ENCODE measurements around the gene OR5AU1. TPM values are rescaled to one million over a fixed set of nuclear protein-coding genes. Genes with fewer than 3 reads are reported as not detected.

Gene OR5AU1
- not detected in 2 replicates for total RNA-seq
- polyA plus RNA-seq: not detected in 2 replicates

DNA sequence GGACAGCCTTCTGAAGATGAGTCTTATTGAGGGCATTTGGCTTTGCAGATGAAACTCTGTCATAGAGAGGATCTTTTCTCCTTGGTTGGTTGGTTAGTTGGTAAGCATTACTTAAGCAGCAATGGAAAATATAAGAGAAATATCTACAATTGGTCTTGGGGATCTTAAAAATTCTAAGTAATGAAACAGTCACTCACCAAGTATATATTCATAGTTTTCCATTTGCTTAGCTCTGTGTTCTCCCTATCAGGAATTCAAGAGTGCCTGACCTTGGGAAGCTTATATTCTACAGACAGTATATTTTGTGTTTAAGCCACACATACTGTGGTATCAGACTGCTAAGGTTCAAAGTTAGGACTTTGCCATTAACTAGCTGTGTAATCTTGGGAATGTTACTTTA, at the start of gene OR5AU1:
TSS of gene OR5AU1 (minus strand) at position 101 of the 400 bp plus-strand sequence. CDS start 191 bp downstream, outside the sequence.
- H3K27ac ChIP-seq: no peak within 1 kb of the TSS
- no peak for TF ChIP-seq EZH2 (IDR thresholded peaks at IDR 0.05; ENCODE audit: borderline replicate concordance)
- TF ChIP-seq, protein P1, sequence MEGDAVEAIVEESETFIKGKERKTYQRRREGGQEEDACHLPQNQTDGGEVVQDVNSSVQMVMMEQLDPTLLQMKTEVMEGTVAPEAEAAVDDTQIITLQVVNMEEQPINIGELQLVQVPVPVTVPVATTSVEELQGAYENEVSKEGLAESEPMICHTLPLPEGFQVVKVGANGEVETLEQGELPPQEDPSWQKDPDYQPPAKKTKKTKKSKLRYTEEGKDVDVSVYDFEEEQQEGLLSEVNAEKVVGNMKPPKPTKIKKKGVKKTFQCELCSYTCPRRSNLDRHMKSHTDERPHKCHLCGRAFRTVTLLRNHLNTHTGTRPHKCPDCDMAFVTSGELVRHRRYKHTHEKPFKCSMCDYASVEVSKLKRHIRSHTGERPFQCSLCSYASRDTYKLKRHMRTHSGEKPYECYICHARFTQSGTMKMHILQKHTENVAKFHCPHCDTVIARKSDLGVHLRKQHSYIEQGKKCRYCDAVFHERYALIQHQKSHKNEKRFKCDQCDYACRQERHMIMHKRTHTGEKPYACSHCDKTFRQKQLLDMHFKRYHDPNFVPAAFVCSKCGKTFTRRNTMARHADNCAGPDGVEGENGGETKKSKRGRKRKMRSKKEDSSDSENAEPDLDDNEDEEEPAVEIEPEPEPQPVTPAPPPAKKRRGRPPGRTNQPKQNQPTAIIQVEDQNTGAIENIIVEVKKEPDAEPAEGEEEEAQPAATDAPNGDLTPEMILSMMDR (IDR thresholded peaks at IDR 0.05; ENCODE audit: poor library complexity): no peak
- no peak for TF ChIP-seq EZH2phosphoT487 (IDR thresholded peaks at IDR 0.05; ENCODE audit: low read depth, severe bottlenecking, unreplicated experiment)

DNA sequence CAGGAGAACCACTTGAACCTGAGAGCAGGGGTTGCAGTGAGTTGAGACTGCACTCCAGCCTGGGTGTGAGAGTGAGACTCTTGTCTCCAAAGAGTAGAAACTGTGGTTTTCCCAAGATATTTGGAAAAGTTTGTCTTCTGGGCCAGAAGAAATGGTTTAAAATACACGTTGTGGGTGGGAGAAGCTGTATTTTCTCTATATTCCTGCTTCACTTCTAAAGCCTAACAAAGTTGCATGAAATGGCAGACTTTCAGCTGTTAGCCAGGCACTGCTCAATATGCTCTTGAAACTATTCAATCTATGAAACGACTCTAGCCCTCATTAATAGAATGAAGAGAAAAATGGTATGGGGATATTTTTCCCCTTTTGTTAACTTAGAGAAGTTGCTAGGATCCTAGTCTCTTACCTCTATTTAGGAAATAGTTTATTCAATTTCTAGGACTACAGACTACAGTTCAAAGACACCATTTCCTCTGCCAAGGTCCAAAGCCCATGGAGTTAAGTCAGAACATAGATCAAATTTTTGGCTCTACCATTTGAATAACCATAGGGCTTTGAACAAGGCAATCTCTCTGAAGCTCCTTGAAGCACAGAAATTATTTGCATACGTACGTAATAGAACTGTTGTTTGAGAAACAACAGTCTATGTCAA, 49.3 kb upstream of the OR5AU1 start:
- H3K9me2 ChIP-seq (replicated peaks; ENCODE audit: insufficient read depth): no peaks in the 10 kb centered on the region
- 94% methylated on average over 4 of the region's 4 CpGs for WGBS (ENCODE audit: low lambda C conversion rate, missing lambda C conversion rate)
- DNase-seq (ENCODE audit: low spot score): no peak
- peaks cover 18% of the 10 kb centered on the region for H3K79me2 ChIP-seq
- no peaks in the 10 kb centered on the region for H3K4me1 ChIP-seq (ENCODE audit: insufficient read depth)
- H3K4me2 ChIP-seq: no peak overlapping the region
- H3K36me3 ChIP-seq (replicated peaks; ENCODE audit: insufficient read depth, low read depth): peaks cover 4% of the 10 kb centered on the region
- no peak overlapping the region for H3K27ac ChIP-seq
- no peak overlapping the region for H3K4me3 ChIP-seq
- H3K9me3 ChIP-seq (ENCODE audit: low read depth): no peaks in the 10 kb centered on the region
- H2AFZ ChIP-seq: no peak overlapping the region
- H3K27me3 ChIP-seq: no peaks in the 10 kb centered on the region
- peaks cover 25% of the 10 kb centered on the region for H4K20me1 ChIP-seq (ENCODE audit: insufficient read depth, poor library complexity, severe bottlenecking)
- no peak for TF ChIP-seq EZH2 (IDR thresholded peaks at IDR 0.05; ENCODE audit: borderline replicate concordance)
- TF ChIP-seq, protein P1 (IDR thresholded peaks at IDR 0.05; ENCODE audit: poor library complexity): no peak
- TF ChIP-seq EZH2phosphoT487 (IDR thresholded peaks at IDR 0.05; ENCODE audit: low read depth, severe bottlenecking, unreplicated experiment): no peak

More for the DNA sequence above, at the start of gene OR5AU1:
- no peaks in the 10 kb centered on the region for H3K79me2 ChIP-seq
- no peak within 1 kb of the TSS for H3K4me3 ChIP-seq
- DNase-seq (ENCODE audit: low spot score): no peak
- H4K20me1 ChIP-seq (ENCODE audit: insufficient read depth, poor library complexity, severe bottlenecking): no peaks in the 10 kb centered on the region
- no peaks in the 10 kb centered on the region for H3K9me3 ChIP-seq (ENCODE audit: low read depth)
- no peak within 1 kb of the TSS for H3K4me2 ChIP-seq
- no peaks in the 10 kb centered on the region for H3K9me2 ChIP-seq (replicated peaks; ENCODE audit: insufficient read depth)
- no peaks in the 10 kb centered on the region for H3K27me3 ChIP-seq
- H2AFZ ChIP-seq: no peak within 1 kb of the TSS
- no peaks in the 10 kb centered on the region for H3K4me1 ChIP-seq (ENCODE audit: insufficient read depth)
- no peaks in the 10 kb centered on the region for H3K36me3 ChIP-seq (replicated peaks; ENCODE audit: insufficient read depth, low read depth)

DNA sequence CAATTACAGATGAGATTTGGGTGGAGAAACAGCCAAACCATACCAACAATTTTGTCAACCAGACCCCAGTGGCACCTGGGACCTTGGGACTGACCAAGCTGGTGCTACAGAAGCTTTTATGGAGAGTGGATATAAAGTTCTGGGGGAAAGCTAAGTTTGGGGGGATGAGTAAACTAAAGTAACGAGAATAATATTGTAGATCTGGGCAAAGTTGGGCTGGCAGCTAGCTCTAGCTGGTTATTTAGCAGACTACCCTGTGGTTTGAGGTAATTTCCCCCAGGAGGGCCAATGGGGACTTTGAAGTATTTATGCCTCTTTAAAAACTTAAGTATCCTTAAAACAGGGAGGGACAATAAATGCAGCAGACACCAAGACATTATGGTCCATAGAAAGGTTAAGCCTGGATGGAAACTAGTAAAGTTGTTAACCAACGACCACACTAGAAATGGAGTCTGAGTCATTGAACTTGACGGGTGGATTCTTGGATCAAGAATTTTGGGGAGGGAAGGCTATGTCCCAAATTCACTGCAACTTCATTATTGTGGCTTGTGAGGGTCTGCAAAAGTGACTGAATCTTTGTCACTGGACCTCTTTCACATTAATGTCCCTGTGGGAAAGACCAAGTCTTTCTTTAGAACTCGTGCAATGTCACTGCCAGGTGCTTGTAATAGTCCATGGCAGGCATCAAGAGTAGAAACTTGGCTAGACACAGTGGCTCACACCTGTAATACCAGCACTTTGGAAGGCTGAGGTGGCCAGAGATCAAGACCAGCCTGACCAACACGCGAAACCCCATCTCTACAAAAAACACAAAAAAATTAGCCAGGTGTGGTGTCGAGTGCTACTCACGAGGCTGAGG, 48.5 kb upstream of the OR5AU1 start:
- no peak overlapping the region for H2AFZ ChIP-seq
- peaks cover 4% of the 10 kb centered on the region for H3K36me3 ChIP-seq (replicated peaks; ENCODE audit: insufficient read depth, low read depth)
- no peaks in the 10 kb centered on the region for H3K9me3 ChIP-seq (ENCODE audit: low read depth)
- no peaks in the 10 kb centered on the region for H3K4me1 ChIP-seq (ENCODE audit: insufficient read depth)
- 96% methylated on average over 8 of the region's 8 CpGs for WGBS (ENCODE audit: low lambda C conversion rate, missing lambda C conversion rate)
- no peak for DNase-seq (ENCODE audit: low spot score)
- H3K4me3 ChIP-seq: no peak overlapping the region
- peaks cover 15% of the 10 kb centered on the region for H3K79me2 ChIP-seq
- no peak overlapping the region for H3K27ac ChIP-seq
- no peaks in the 10 kb centered on the region for H3K27me3 ChIP-seq
- TF ChIP-seq EZH2 (IDR thresholded peaks at IDR 0.05; ENCODE audit: borderline replicate concordance) (no peak), EZH2phosphoT487 (IDR thresholded peaks at IDR 0.05; ENCODE audit: low read depth, severe bottlenecking, unreplicated experiment) (no peak)
- H3K9me2 ChIP-seq (replicated peaks; ENCODE audit: insufficient read depth): no peaks in the 10 kb centered on the region
- no peak overlapping the region for H3K4me2 ChIP-seq
- H4K20me1 ChIP-seq (ENCODE audit: insufficient read depth, poor library complexity, severe bottlenecking): peaks cover 22% of the 10 kb centered on the region

All from hepatocyte (in vitro differentiated cells).